ENCODE results near the gene KRTAP20-3. TPM values are rescaled to one million over a fixed set of nuclear protein-coding genes. Genes with fewer than 3 reads are reported as not detected.

KRTAP20-3 gene
- total RNA-seq, 4 donors from 2014 or later = not detected

GRCh38 chr21:30638686-30639085 lies 4.0 kb upstream of the KRTAP20-3 start:
- H3K27me3 ChIP-seq = no peaks in the 10 kb centered on the region
- WGBS, 2 donors (ENCODE audit: low coverage in 1 of 2) = 43 to 70% methylated on average over 3 of the region's 3 CpGs
- no peak overlapping the region for H3K27ac ChIP-seq
- no peaks in the 10 kb centered on the region for H3K36me3 ChIP-seq
- no peak for ATAC-seq
- TF ChIP-seq POLR2A (IDR thresholded peaks at IDR 0.05) (no peak), EP300 (IDR thresholded peaks at IDR 0.05) (no peak), CTCF (IDR thresholded peaks at IDR 0.05) (no peak), POLR2AphosphoS5 (IDR thresholded peaks at IDR 0.05) (no peak)
- H3K4me3 ChIP-seq = no peak overlapping the region
- H3K4me1 ChIP-seq = no peaks in the 10 kb centered on the region
- H3K9me3 ChIP-seq = no peaks in the 10 kb centered on the region

GRCh38 chr21:30646904-30647414 lies 4.3 kb downstream of the KRTAP20-3 start:
- 63 to 75% methylated on average over 1 of the region's 1 CpG for WGBS, 2 donors (ENCODE audit: low coverage in 1 of 2)
- Histone ChIP-seq H3K36me3 (no peaks in the 10 kb centered on the region), H3K27ac (no peak overlapping the region), H3K27me3 (no peaks in the 10 kb centered on the region), H3K4me1 (no peaks in the 10 kb centered on the region), H3K9me3 (no peaks in the 10 kb centered on the region), H3K4me3 (no peak overlapping the region)
- no peak for ATAC-seq
- TF ChIP-seq POLR2AphosphoS5 (IDR thresholded peaks at IDR 0.05) (no peak), CTCF (IDR thresholded peaks at IDR 0.05) (no peak)

GRCh38 chr21:30652891-30653290 lies 10.2 kb downstream of the KRTAP20-3 start:
- H3K4me3 ChIP-seq = no peak overlapping the region
- H3K36me3 ChIP-seq = no peaks in the 10 kb centered on the region
- ATAC-seq = no peak
- TF ChIP-seq POLR2AphosphoS5 (IDR thresholded peaks at IDR 0.05) (no peak), CTCF (IDR thresholded peaks at IDR 0.05) (no peak)
- no peaks in the 10 kb centered on the region for H3K27me3 ChIP-seq
- H3K4me1 ChIP-seq = no peaks in the 10 kb centered on the region
- H3K9me3 ChIP-seq = no peaks in the 10 kb centered on the region
- no peak overlapping the region for H3K27ac ChIP-seq

GRCh38 chr21:30668776-30669175 lies 26.1 kb downstream of the KRTAP20-3 start:
- 100% methylated on average over 1 of the region's 1 CpG for WGBS, 2 donors (ENCODE audit: low coverage in 1 of 2)
- Histone ChIP-seq H3K27me3 (no peaks in the 10 kb centered on the region), H3K4me1 (no peaks in the 10 kb centered on the region), H3K9me3 (no peaks in the 10 kb centered on the region), H3K27ac (no peak overlapping the region), H3K4me3 (no peak overlapping the region), H3K36me3 (no peaks in the 10 kb centered on the region)
- ATAC-seq = no peak
- TF ChIP-seq CTCF (IDR thresholded peaks at IDR 0.05) = no peak
- TF ChIP-seq POLR2AphosphoS5 (IDR thresholded peaks at IDR 0.05) = no peak
- TF ChIP-seq EP300 (IDR thresholded peaks at IDR 0.05) = no peak

GRCh38 chr21:30672985-30673650 lies 30.5 kb downstream of the KRTAP20-3 start:
- H3K4me3 ChIP-seq = no peak overlapping the region
- no peak for ATAC-seq
- WGBS, 2 donors (ENCODE audit: low coverage in 1 of 2) = 64 to 79% methylated on average over 2 of the region's 2 CpGs

More at GRCh38 chr21:30672985-30673650, 30.5 kb downstream of the KRTAP20-3 start:
- TF ChIP-seq CTCF (IDR thresholded peaks at IDR 0.05) (no peak), POLR2A (IDR thresholded peaks at IDR 0.05) (no peak), EP300 (IDR thresholded peaks at IDR 0.05) (no peak), POLR2AphosphoS5 (IDR thresholded peaks at IDR 0.05) (no peak)
- Histone ChIP-seq H3K4me1 (no peaks in the 10 kb centered on the region), H3K27ac (no peak overlapping the region), H3K9me3 (peaks cover 0 to 6% (median 0%) of the 10 kb centered on the region in 3 donors), H3K27me3 (no peaks in the 10 kb centered on the region), H3K36me3 (no peaks in the 10 kb centered on the region)
